H54 (cell line): ENCODE measurements around the gene PBRM1.

Source experiments
- DNase-seq: peaks from one replicate; pipeline ENCODE4 v3.0.0; 2011; ENCODE audit warnings: low spot score, mixed read lengths; ENCODE audit not compliant: insufficient read length
- FAIRE-seq: peaks from 3 replicates; lab custom pipeline; 2011; peaks lifted over from hg19 to GRCh38; lab: Jason Lieb, UNC
- POLR2A ChIP-seq: IDR thresholded peaks from 2 replicates; pipeline ENCODE4 v1.6.1; 2011; ENCODE audit warnings: low read depth, mild to moderate bottlenecking, low read length

PBRM1 gene

DNA sequence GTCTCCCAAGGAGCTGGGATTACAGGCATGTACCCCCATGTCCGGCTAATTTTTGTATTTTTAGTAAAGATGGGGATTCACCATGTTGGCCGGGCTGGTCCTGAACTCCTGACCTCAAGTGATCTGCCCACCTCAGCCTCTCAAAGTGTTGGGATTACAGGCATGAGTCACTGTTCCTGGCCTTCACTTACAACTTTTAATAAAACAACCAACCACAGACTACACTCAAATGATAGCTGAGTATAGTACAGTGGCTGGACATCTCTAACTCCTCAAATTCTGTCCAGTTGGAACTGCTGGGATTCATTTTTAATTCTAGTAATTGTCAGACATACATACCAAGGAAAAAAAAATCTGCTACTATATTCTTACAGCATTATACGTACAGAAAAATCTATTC lies 71.0 kb downstream of the PBRM1 start:
- DNase-seq, result no peak
- FAIRE-seq, result no peak
- TF ChIP-seq POLR2A, result no peak

DNA sequence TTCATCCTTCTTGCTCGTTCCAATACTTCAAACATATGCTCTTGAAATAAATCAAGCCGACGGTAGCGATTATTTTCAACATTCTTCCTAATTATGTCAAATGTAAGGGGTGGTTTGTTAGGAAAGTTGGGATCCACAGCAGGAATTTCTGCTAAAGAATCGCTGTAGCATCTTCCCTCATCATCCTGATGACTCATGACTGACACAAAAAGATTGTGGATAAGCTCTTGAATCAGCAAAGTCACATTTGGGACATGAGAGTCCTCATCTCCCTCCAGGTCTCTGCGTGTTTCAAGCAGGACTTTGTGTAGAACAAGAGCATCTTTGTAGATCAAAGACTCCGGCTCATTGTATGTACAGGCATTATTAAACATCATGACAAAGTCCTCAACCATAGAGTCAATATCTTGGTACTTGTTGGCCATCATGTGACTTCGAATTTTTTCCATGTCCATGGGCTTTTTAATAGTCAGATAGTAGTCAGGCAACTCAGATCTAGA lies 76.3 kb downstream of the PBRM1 start:
- TF ChIP-seq POLR2A, result no peak
- no peak for DNase-seq
- peak; percentile 43 for FAIRE-seq

DNA sequence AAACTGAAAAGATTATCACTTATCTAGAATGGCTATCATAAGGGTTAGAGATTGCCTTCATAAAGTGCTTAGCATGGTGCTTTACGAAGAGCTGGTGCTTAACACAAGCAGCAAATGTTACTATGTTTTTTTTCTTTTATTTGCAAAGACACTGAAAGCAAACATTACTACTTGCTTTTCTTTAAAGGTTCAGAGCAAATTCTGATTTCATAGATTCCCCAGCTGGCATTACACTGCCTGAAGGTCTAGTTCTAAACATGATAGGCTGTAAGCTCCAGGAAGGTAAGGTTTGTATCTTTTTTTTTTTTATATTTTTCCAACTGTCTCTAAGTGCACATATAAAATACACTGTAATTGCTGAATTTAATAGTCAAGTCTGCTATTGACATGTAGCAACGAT lies 77.4 kb downstream of the PBRM1 start:
- FAIRE-seq (no peak), DNase-seq (no peak)
- no peak for TF ChIP-seq POLR2A

DNA sequence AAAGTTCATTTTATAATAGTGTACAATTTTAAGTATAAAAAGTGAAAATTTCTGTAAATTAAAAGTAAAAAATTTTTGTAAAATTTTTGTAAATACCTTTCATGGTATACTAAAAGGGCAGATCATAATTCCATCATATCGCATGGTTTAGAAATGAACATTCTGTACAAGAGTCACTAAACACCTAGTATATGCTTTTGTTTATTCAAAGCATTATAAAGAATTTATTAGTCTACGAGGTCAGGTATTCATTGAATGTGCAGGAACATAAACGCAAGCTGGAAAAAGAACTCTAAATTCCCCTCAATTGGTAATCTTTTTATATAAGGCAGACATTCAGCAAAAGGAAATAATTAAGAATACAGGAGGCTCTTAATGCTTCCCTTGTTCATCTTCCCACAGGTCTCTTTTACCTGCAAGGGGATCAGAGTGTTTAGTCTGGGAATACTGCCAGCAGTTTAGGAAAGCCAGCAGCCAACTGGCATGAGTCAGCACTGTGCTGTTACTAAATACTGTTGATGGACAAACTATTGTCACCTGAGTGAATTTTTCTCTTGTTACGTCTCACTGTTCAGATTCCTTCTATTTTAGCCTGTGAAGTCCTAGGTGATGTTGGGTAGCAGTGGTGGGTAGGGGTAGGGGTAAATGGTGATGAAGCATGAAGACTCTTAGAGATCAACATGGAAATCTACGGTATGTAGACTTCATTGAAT lies 79.2 kb downstream of the PBRM1 start:
- FAIRE-seq, result peak; percentile 93
- DNase-seq, result peak; percentile 8

DNA sequence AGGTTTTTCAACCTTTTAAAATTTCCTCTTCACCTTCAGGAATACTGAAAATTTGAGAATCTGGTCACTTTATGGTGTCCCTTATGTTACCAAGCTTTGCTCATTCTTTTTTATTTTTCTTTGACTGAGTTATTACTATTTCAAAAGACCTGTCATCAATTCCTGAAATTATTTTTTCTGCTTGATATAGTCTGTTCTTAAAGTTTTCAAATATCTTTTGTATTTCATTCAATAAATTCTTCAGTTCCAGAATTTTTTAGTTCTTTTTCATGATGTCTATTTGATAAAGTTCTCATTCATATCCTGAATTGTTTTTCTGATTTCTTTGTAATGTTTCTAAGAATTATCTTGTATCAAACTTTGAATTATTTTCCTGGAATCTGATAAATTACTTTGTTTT lies 85.5 kb downstream of the PBRM1 start:
- TF ChIP-seq POLR2A, result no peak
- DNase-seq, result no peak
- FAIRE-seq, result no peak

More for the DNA sequence above, 79.2 kb downstream of the PBRM1 start:
- TF ChIP-seq POLR2A, result no peak

DNA sequence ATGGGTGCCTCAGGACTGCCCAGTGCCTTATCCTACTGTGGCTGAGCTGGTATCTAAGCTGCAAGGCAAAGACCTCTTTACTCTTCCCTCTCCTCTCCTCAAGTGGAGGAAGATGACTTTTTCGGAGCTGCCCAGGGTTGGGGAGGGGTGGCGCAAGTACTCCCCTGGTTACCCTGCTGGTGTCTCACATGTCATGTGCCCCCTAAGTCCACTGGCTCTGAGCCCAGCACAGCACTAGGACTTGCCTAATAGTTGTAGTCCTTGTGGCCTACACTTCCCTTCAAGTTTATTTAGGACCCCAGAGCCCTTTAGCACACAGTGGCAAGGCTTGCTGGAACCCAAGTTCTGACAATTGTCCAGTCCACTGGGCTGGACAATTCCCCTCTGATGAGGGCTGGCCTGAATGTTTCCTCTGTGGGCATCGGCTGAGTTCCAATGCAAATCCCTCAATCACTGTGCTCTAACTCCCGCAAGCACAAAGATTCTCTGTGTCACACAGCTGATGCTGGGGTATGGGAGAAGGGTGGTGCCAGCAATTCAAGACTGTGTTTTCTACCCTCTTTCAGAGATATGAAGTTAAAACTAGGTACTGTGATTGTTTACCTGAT lies 89.0 kb downstream of the PBRM1 start:
- TF ChIP-seq POLR2A, result no peak
- FAIRE-seq (no peak), DNase-seq (no peak)

DNA sequence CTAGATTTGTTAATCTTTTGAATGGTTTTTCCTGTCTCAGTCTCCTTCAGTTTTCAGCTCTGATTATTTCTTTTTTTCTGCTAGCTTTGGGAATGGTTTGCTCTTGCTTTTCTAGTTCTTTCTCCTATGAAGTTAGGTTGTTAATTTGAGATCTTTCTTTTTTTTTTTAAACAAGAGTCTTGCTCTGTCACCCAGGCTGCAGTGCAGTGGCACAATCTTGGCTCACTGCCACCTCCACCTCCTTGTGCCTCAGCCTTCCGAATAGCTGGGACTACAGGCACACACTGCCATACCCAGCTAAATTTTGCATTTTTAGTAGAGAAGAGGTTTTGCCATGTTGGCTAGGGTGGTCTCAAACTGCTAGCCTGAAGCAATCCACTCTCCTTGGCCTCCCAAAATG lies 92.6 kb downstream of the PBRM1 start:
- FAIRE-seq (no peak), DNase-seq (no peak)
- TF ChIP-seq POLR2A, result no peak

DNA sequence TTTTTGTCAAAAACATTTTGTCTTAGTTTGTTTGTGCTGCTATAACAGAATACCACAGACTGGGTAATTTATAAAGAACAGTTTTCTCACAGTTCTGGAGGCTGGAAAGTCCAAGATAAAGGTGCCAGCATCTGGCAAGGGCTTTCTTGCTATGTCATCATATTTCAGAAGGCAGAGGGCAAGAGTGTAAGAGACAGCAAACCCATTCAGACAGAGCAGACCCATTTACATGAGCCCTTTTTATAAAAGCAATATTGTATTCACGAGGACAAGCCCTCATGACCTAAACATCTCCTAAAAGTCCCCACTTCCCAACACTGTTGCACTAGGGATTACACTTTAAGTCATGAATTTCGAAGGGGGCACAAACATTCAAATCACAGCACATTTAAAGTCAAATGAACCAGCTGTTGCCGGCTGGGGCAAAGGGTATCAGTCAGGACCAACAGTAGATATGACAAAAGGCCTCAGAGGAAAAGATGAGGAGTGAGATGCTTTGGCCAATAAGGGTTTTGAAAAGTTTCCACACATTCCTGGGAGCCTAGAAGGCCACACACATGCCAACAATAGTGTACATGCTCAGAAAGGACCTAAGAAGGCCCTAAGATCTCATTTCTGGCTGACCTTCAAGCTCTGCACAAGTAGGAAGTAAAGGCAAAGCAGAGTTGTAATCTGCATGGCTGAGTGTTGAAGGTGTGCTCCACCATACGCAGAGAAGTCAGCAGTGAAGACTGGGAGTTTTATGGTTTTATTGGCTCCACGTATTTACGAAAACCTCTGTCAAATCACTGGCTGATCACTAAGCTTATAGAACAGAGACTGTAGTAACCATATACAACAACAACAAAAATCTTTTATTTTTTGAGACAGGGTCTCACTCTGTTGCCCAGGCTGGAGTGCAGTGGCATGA lies 111.4 kb downstream of the PBRM1 start:
- FAIRE-seq, result no peak
- DNase-seq, result no peak
- TF ChIP-seq POLR2A, result no peak

DNA sequence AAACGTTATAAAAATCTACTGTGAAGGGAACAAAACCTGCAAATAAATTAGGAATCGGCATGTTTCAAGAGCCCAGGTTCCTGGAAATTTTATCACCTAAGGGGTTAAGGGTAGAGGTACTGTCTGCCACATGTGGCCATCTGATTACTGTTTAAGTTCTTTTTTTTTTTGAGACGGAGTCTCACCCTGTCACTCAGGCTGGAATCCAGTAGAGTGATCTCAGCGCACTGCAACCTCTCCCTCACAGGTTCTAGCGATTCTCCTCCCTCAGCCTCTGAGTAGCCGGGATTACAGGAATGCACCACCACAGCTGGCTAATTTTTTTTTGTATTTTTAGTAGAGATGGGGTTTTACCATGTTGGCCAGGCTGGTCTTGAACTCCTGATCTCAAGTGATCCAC lies 113.5 kb downstream of the PBRM1 start:
- TF ChIP-seq POLR2A, result no peak
- FAIRE-seq (no peak), DNase-seq (no peak)

DNA sequence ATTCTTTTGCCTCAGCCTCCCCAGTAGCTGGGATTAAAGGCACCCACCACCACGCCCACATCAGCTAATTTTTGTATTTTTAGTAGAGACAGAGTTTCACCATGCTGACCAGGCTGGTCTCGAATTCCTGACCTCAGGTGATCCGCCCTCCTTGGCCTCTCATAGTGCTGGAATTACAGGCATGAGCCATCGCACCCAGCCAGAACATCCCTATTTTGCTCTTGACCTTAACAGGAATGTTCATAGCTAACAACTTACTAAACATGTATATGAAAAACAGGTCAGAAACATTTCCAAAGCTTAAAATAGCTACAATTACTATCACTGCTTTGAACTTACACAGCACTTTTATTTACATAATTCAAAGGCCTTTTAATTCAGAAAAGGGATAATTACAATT lies 115.6 kb downstream of the PBRM1 start:
- no peak for DNase-seq
- FAIRE-seq, result no peak
- TF ChIP-seq POLR2A, result no peak

DNA sequence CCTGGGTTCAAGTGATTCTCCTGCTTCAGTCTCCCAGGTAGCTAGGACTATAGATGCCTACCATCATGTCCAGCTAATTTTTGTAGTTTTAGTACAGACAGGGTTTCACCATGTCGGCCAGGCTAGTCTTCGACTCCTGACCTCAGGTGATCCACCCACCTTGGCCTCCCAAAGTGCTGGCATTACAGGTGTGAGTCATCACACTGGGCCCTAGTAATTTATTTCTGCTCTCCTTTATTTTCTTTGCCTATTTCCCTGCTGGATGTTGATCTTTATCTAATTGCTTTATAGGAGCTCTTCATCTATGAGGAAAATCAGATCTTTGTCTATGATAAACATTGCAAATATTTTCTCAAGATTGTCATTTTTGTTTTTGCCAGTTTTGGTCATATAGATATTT lies 117.6 kb downstream of the PBRM1 start:
- no peak for DNase-seq
- TF ChIP-seq POLR2A, result no peak
- no peak for FAIRE-seq

DNA sequence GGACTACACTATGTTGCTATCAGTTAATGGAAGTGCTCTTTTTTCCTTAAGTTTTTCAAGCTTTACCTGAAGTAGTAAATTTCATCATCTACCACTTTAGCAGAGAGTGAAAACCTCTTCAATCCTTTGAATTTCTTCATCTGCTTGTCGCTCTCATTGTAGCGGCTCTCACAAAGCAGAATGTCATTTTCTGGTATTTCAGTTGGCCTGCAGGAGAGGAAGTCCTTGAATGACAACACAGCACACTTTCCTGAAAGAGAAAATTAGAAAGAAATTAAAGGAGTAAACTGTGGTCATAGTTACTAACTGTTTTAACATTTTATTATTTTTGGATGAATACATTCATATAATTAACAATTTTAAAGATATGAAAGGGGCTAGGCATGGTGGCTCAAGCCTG lies 121.7 kb downstream of the PBRM1 start:
- DNase-seq (no peak), FAIRE-seq (no peak)
- TF ChIP-seq POLR2A, result no peak

DNA sequence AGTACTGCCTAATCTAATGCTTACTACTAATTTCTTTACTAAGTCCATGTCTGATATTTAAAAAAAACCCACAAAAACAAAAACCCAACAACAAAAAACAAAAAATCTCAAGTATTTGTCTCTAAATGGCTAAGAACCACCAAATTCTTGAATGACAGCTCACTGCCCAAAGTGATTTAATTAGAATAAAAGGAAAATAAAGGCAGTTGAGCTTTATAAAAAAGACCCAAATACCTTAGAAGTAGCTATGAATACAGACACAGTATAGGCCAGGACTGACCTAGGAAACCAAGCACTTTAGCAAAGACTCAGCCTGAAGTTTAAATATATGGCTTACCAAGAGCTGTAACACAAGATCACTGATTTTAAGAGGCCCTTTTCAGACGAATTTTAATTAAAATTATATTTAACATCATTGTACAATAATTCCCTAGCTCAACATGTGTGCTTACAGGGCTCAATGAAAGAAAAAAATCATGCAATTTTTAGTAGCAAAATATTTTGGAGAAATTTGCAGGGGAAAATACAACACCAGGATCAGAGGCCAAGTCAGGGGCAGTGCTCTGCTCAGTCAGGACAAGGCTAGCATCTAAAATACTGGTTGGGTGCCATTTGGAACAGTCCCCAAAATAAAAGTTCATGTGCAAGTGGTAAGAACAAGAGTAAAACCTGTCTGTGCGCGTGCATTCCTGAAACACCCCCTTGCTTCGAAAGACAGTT lies 124.5 kb downstream of the PBRM1 start:
- no peak for FAIRE-seq
- no peak for TF ChIP-seq POLR2A
- no peak for DNase-seq
